Adipocyte (in vitro differentiated cells): ENCODE results near the gene TIPARP.
"Not testable (repeated sequence)": the region's sequence is repeated elsewhere in the genome, so short reads cannot be mapped to it uniquely, and the experiment has no call there.

Source experiments
- DNase-seq: peaks from one replicate; pipeline ENCODE4 v3.0.0-alpha.2; 2015; ENCODE audit warnings: low read depth
- H3K27me3 ChIP-seq: replicated peaks from 2 replicates; pipeline ENCODE4 v1.7.0; 2013; ENCODE audit warnings: mild to moderate bottlenecking, low read length, moderate library complexity; ENCODE audit not compliant: control insufficient read depth, insufficient read depth
- H3K36me3 ChIP-seq: 2 replicates; pipeline ENCODE4 v1.7.0; 2013; ENCODE audit warnings: low read length, mild to moderate bottlenecking, moderate library complexity; ENCODE audit not compliant: control insufficient read depth, insufficient read depth, severe bottlenecking
- H3K4me1 ChIP-seq: 2 replicates; pipeline ENCODE4 v1.7.0; 2013; ENCODE audit warnings: mild to moderate bottlenecking, low read length, moderate library complexity; ENCODE audit not compliant: control insufficient read depth, insufficient read depth
- H3K4me3 ChIP-seq: 2 replicates; pipeline ENCODE4 v1.7.0; 2013; ENCODE audit warnings: mild to moderate bottlenecking, low read length, moderate library complexity
- H3K9ac ChIP-seq: 2 replicates; pipeline ENCODE4 v1.7.0; 2013; ENCODE audit warnings: mild to moderate bottlenecking, low read length, moderate library complexity
- H3K9me3 ChIP-seq: 2 replicates; pipeline ENCODE4 v1.7.0; 2013; ENCODE audit warnings: mild to moderate bottlenecking, low read length, moderate library complexity; ENCODE audit not compliant: control insufficient read depth

Gene TIPARP

GRCh38 chr3:156734661-156735060 is 60.3 kb downstream of the TIPARP start:
- not testable (repeated sequence) for H3K9ac ChIP-seq, H3K36me3 ChIP-seq, DNase-seq, H3K9me3 ChIP-seq, H3K4me1 ChIP-seq, H3K27me3 ChIP-seq, H3K4me3 ChIP-seq

GRCh38 chr3:156735471-156735870 is 61.1 kb downstream of the TIPARP start:
- Histone ChIP-seq H3K4me3 (no peak overlapping the region), H3K9me3 (no peaks in the 10 kb centered on the region), H3K9ac (no peak overlapping the region), H3K27me3 (no peaks in the 10 kb centered on the region), H3K36me3 (peaks cover 1% of the 10 kb centered on the region), H3K4me1 (no peaks in the 10 kb centered on the region)
- no peak for DNase-seq

GRCh38 chr3:156737049-156737448 is 62.7 kb downstream of the TIPARP start:
- not testable (repeated sequence) for H3K9me3 ChIP-seq, H3K27me3 ChIP-seq, DNase-seq, H3K36me3 ChIP-seq, H3K9ac ChIP-seq, H3K4me1 ChIP-seq, H3K4me3 ChIP-seq

- H3K9ac ChIP-seq, result no peak overlapping the region
- H3K4me1 ChIP-seq, result no peaks in the 10 kb centered on the region
- no peaks in the 10 kb centered on the region for H3K9me3 ChIP-seq
- no peak for DNase-seq
- H3K27me3 ChIP-seq, result no peaks in the 10 kb centered on the region
- H3K4me3 ChIP-seq, result no peak overlapping the region
- no peaks in the 10 kb centered on the region for H3K36me3 ChIP-seq
Measured at GRCh38 chr3:156738251-156738650, 63.9 kb downstream of the TIPARP start.

GRCh38 chr3:156739976-156740375 is 65.6 kb downstream of the TIPARP start:
- no peaks in the 10 kb centered on the region for H3K36me3 ChIP-seq
- DNase-seq, result no peak
- H3K9ac ChIP-seq, result no peak overlapping the region
- H3K4me1 ChIP-seq, result no peaks in the 10 kb centered on the region
- H3K9me3 ChIP-seq, result no peaks in the 10 kb centered on the region
- H3K4me3 ChIP-seq, result no peak overlapping the region
- no peaks in the 10 kb centered on the region for H3K27me3 ChIP-seq

- H3K9ac ChIP-seq, H3K9me3 ChIP-seq, DNase-seq, H3K36me3 ChIP-seq, H3K4me1 ChIP-seq, H3K4me3 ChIP-seq, H3K27me3 ChIP-seq: not testable (repeated sequence)
Measured at GRCh38 chr3:156740581-156740980, 66.2 kb downstream of the TIPARP start.

- Histone ChIP-seq H3K4me3 (no peak overlapping the region), H3K9me3 (peaks cover 3% of the 10 kb centered on the region), H3K9ac (no peak overlapping the region), H3K27me3 (no peaks in the 10 kb centered on the region), H3K4me1 (peaks cover 6% of the 10 kb centered on the region), H3K36me3 (no peaks in the 10 kb centered on the region)
- no peak for DNase-seq
Measured at GRCh38 chr3:156741935-156742334, 67.5 kb downstream of the TIPARP start.

GRCh38 chr3:156742401-156742800 is 68.0 kb downstream of the TIPARP start:
- H3K9me3 ChIP-seq, result peaks cover 8% of the 10 kb centered on the region
- DNase-seq, result no peak
- no peak overlapping the region for H3K4me3 ChIP-seq
- no peaks in the 10 kb centered on the region for H3K36me3 ChIP-seq
- H3K4me1 ChIP-seq, result peaks cover 6% of the 10 kb centered on the region
- no peak overlapping the region for H3K9ac ChIP-seq
- H3K27me3 ChIP-seq, result no peaks in the 10 kb centered on the region

GRCh38 chr3:156743859-156744258 is 69.5 kb downstream of the TIPARP start:
- H3K9me3 ChIP-seq, result peaks cover 11% of the 10 kb centered on the region
- H3K4me3 ChIP-seq, result no peak overlapping the region
- no peaks in the 10 kb centered on the region for H3K36me3 ChIP-seq
- no peaks in the 10 kb centered on the region for H3K27me3 ChIP-seq
- H3K4me1 ChIP-seq, result peaks cover 6% of the 10 kb centered on the region
- no peak overlapping the region for H3K9ac ChIP-seq
- no peak for DNase-seq

DNA sequence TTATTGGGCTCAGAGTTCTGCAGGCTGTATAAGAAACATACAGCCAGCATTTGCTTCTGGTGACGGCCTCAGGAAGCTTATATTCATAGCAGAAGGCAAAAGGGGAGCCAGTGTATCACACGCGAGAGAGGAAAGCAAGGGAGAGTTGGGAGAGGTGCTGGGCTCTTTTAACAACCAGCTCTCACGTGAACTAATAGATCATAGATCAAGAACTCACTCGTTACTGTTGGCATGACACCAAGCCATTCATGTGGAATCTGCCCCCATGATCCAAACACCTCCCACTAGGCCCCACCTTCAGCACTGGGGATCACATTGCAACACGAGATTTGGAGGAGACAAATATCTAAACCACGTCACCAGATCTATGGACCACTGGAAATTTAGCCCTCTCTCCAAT is 70.2 kb downstream of the TIPARP start:
- Histone ChIP-seq H3K4me3 (no peak overlapping the region), H3K9ac (no peak overlapping the region)
- no peak for DNase-seq

DNA sequence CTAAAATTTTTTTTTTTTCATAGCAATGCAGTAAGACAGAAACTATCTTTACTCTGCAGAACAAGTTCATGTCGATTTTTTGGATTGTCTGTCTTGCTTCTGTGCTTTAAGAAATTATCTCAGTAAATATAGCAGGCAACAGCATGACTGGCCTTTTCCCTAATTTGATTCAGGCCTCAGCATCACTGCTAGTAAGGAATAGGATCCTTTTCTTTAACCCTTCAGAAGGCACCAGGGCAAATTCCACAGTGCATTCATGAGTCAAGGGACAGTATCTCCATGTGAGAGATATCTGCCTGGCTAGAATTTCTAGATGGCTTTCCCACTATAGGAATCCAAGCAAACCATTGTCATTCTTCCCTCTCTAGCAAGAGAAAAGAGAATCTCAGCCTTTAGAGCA is 71.4 kb downstream of the TIPARP start:
- H3K27me3 ChIP-seq, result no peaks in the 10 kb centered on the region
- H3K4me1 ChIP-seq, result peaks cover 24% of the 10 kb centered on the region
- no peak overlapping the region for H3K9ac ChIP-seq
- peak; percentile 37 for DNase-seq
- H3K36me3 ChIP-seq, result no peaks in the 10 kb centered on the region
- H3K9me3 ChIP-seq, result peaks cover 11% of the 10 kb centered on the region
- no peak overlapping the region for H3K4me3 ChIP-seq

More for the DNA sequence above, 70.2 kb downstream of the TIPARP start:
- Histone ChIP-seq H3K36me3 (no peaks in the 10 kb centered on the region), H3K27me3 (no peaks in the 10 kb centered on the region), H3K9me3 (peaks cover 11% of the 10 kb centered on the region), H3K4me1 (peaks cover 13% of the 10 kb centered on the region)

DNA sequence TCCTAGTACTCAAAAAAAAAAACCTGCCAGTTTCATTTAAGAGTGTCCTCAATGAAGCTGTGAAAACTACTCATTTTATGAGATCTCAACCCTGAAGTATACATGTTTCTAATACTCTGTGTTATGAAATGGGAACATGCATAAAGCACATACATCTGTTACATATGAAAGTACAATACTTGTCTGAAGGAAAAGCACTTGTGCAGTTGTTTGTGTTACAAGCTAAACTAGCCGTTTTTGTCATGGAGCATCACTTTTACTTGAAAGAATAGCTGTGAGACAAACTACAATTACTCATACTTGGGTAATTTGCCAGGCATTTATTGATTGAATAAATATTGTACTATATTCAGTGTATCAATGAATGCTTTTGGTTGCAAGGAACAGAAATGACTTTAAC is 72.7 kb downstream of the TIPARP start:
- DNase-seq, result no peak
- Histone ChIP-seq H3K27me3 (no peaks in the 10 kb centered on the region), H3K36me3 (no peaks in the 10 kb centered on the region), H3K4me3 (no peak overlapping the region), H3K9ac (no peak overlapping the region), H3K4me1 (peaks cover 37% of the 10 kb centered on the region), H3K9me3 (peaks cover 11% of the 10 kb centered on the region)
